AG09309 (cell line): Measurements from ENCODE around the gene KCND3.

ENCODE experiments used
- DNase-seq: peaks from one replicate; pipeline ENCODE4 v3.0.0-alpha.2; 2010; ENCODE audit warnings: low read depth
- H3K4me3 ChIP-seq: 2 replicates; pipeline ENCODE4 v1.5.1; 2011; ENCODE audit warnings: mild to moderate bottlenecking, low read depth, low read length, moderate library complexity; ENCODE audit not compliant: control insufficient read depth
- TF ChIP-seq, protein P1 (sequence below): IDR thresholded peaks from 2 replicates; pipeline ENCODE4 v1.5.1; 2011; ENCODE audit warnings: mild to moderate bottlenecking, low read depth, low read length, inconsistent platforms; ENCODE audit not compliant: insufficient read depth, control insufficient read depth; ENCODE audit errors: missing control alignments

Gene KCND3

DNA sequence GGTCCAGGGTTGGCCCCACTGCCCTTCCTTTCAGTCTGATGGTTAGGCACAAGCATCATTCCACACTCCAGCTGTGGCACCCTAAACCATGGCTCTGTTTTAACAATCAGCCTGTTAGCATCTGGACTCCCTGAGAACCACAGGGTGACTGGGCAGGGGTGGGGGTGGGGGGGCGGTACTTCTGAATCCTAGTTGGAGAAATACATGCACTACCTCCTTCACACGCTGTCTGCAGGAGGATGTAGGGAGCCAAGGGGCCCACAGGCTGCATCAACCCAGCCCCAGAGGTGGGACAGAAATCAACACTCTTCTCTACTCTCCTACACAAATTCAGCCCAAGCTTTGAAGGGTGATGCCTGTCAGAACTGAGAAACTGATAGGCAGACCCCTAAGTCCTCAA lies 209.9 kb downstream of the KCND3 start:
- TF ChIP-seq, protein P1, sequence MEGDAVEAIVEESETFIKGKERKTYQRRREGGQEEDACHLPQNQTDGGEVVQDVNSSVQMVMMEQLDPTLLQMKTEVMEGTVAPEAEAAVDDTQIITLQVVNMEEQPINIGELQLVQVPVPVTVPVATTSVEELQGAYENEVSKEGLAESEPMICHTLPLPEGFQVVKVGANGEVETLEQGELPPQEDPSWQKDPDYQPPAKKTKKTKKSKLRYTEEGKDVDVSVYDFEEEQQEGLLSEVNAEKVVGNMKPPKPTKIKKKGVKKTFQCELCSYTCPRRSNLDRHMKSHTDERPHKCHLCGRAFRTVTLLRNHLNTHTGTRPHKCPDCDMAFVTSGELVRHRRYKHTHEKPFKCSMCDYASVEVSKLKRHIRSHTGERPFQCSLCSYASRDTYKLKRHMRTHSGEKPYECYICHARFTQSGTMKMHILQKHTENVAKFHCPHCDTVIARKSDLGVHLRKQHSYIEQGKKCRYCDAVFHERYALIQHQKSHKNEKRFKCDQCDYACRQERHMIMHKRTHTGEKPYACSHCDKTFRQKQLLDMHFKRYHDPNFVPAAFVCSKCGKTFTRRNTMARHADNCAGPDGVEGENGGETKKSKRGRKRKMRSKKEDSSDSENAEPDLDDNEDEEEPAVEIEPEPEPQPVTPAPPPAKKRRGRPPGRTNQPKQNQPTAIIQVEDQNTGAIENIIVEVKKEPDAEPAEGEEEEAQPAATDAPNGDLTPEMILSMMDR = no peak

DNA sequence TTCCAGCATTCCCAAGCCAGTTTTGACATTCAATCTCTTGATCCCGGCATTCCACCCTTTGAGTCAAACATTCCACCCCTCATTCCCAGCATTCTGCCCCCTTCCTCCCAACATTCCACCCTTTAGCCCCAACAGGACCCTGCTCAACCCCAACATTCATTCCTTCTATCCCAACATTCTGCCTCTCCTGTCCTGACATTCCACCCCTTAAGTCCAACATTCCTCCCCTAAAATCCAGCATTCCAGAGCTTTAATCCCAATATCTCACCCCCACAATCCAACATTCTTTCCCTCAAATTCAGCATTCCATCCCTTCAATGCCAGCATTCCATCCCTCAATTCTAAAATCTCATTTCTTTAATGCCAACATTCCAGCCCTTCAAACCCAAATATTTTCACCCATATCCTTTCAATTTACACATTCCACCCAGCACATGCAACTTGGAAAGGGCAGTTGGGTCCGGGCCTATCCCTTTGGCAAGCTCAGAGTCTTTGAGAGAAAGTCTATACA lies 210.9 kb downstream of the KCND3 start:
- TF ChIP-seq, protein P1 = no peak
- no peak overlapping the region for H3K4me3 ChIP-seq
- DNase-seq = peak; percentile 0

More for the DNA sequence above, 209.9 kb downstream of the KCND3 start:
- DNase-seq = no peak
- H3K4me3 ChIP-seq = no peak overlapping the region

- H3K4me3 ChIP-seq = no peak overlapping the region
- no peak for DNase-seq
- TF ChIP-seq, protein P1 = no peak
Observed at GRCh38 chr1:111778066-111778465, 211.4 kb downstream of the KCND3 start.

DNA sequence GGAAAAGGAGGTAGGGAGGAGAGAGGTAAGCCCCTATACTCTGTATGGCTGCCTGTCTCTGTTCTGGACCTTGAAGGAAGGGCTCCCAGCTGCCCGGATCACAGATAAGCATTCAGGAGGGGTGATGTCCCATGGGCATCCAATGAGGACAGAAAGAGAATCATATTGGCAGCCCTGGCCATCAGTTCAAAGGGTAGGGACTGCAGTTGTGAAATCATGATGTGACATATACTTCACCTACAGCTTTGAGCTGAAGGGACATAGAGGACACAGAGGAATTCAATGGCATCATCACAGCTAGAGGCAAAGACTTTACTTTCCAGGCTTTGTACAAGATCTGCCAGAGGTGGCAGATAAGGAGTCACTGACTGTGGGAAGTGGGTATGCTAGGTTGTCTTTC lies 212.2 kb downstream of the KCND3 start:
- TF ChIP-seq, protein P1 = no peak
- no peak overlapping the region for H3K4me3 ChIP-seq
- no peak for DNase-seq

DNA sequence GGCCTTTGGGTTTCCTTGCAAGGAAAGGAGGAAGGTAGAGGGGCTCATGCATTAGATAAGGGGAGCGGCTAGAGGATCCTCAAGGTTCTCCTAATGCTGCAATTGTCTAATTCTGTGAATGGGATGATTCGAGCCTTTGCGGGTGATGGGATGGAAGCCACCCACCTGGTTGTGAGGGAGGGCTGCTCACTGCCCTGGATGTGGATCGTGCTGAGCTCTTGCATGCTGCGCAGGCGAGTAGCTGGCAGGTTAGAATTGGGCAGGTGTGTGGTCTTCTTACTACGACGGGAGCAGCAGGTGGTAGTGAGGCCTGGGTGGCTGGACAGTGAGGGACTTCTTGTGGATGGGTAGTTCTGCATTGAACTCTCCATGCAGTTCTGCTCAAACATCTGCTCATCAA lies 212.6 kb downstream of the KCND3 start:
- DNase-seq = no peak

GRCh38 chr1:111776391-111776790 lies 213.1 kb downstream of the KCND3 start:
- TF ChIP-seq, protein P1 = no peak
- H3K4me3 ChIP-seq = no peak overlapping the region
- no peak for DNase-seq

More for the DNA sequence above, 212.6 kb downstream of the KCND3 start:
- no peak overlapping the region for H3K4me3 ChIP-seq
- TF ChIP-seq, protein P1 = no peak

- no peak overlapping the region for H3K4me3 ChIP-seq
- no peak for DNase-seq
- TF ChIP-seq, protein P1 = no peak
Observed at GRCh38 chr1:111775966-111776365, 213.5 kb downstream of the KCND3 start.
